ACC112 (cell line): ENCODE data around the gene RBP5.
A peak's percentile ranks its signal among the peaks of the same experiment; 100 is the strongest.

ENCODE experiments used
- H2AFZ ChIP-seq: fragments of 200-600 bp; sonication (generic); one replicate; pipeline ENCODE4 v1.6.0; 2017; ENCODE audit warnings: antibody characterized with exemption, low read length; ENCODE audit not compliant: unreplicated experiment
- H3K27ac ChIP-seq: fragments of 200-600 bp; sonication (generic); 2 replicates; pipeline ENCODE4 v1.5.1; 2014; ENCODE audit warnings: low read depth, mild to moderate bottlenecking, antibody characterized with exemption, low read length, moderate library complexity
- H3K27me3 ChIP-seq: fragments of 200-600 bp; sonication (generic); 2 replicates; pipeline ENCODE4 v1.6.1; 2014; ENCODE audit warnings: mild to moderate bottlenecking, antibody characterized with exemption, low read length, moderate library complexity, mixed read lengths; ENCODE audit not compliant: insufficient read depth
- H3K36me3 ChIP-seq: fragments of 200-600 bp; sonication (generic); 2 replicates; pipeline ENCODE4 v1.6.1; 2016; ENCODE audit warnings: mild to moderate bottlenecking, antibody characterized with exemption, low read length, moderate library complexity, mixed read lengths; ENCODE audit not compliant: insufficient read depth
- H3K4me1 ChIP-seq: fragments of 200-600 bp; sonication (generic); one replicate; pipeline ENCODE4 v1.6.1; 2016; ENCODE audit warnings: low read length, mixed read lengths; ENCODE audit not compliant: insufficient read depth, unreplicated experiment, control insufficient read depth
- H3K4me3 ChIP-seq: fragments of 200-600 bp; sonication (generic); 2 replicates; pipeline ENCODE4 v1.5.1; 2014; ENCODE audit warnings: mild to moderate bottlenecking, low read depth, low read length
- H3K79me2 ChIP-seq: fragments of 200-600 bp; sonication (generic); one replicate; pipeline ENCODE4 v1.6.0; 2016; ENCODE audit warnings: low read length; ENCODE audit not compliant: control insufficient read depth, unreplicated experiment, insufficient read depth

Gene RBP5

DNA sequence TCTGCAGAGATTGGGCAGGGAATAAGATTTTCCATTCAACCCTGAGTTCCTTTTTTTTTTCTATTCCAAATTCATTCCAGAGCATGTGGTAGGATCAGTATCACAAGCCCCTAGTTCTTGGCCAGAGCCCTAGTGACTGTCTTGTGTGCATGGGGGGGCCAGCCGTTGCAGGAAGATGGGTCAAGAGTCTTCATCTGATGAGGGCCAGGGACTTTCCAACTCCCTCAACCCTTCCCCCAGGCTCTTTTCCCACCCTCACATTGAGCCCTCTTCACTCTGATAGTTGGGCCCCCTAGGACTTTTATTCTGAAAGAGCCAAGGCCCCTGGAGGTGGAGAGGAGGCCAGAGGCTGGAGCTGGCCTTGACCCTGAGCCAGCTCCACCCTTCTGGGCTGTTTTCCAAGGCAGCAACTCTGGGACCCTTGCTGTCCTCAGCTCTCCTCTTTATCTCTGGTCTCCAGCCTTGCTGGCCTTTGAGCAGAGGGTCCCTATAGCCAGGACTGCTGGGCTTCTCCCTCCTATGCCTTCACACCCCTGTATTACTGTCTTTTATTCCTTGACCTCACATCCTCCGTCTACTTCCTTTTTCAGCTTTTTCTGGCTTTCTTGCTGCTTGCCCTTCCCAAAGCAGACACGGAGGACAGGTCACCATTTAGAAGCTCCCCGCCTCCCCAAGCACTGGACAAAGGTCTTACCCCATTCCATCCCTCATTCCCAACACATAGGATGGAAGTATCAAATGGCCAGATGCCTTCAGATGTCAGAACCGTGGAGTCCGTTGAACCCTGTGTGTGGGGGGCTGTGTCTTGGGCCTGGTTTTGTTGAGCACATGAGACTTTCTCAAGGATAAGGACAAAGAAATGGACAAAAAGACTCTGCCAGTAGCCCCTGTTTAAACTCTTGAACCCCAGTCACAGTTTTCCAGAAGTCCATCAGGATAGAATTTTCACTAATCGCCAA, 5.6 kb downstream of the RBP5 start:
- H3K4me1 ChIP-seq: no peaks in the 10 kb centered on the region
- H3K27me3 ChIP-seq: no peaks in the 10 kb centered on the region
- no peaks in the 10 kb centered on the region for H3K79me2 ChIP-seq
- no peak overlapping the region for H3K4me3 ChIP-seq
- H2AFZ ChIP-seq: no peak overlapping the region
- H3K36me3 ChIP-seq: no peaks in the 10 kb centered on the region
- H3K27ac ChIP-seq: no peak overlapping the region

DNA sequence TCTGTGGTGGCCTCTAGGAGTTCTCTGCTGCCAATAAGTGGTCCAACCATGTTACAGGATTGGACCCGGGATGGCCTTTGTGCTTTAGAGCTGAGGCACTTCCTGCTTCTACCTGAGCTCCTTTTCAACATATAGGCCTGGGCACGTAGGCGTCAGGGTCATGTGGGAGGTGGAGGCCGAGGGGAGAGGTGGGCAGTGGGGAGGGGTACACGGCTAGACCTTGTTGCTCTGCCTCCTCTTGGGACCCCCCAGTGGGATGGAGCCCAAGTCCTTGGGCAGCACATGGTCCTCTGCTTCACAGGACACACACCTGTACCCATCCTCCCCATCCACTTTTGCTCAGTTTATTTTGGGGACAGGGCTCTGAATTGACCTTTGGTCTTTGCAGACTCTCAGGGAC, 7.4 kb downstream of the RBP5 start:
- Histone ChIP-seq H3K27ac (no peak overlapping the region), H3K36me3 (no peaks in the 10 kb centered on the region), H3K27me3 (no peaks in the 10 kb centered on the region), H3K4me3 (no peak overlapping the region), H2AFZ (no peak overlapping the region), H3K79me2 (no peaks in the 10 kb centered on the region), H3K4me1 (no peaks in the 10 kb centered on the region)

DNA sequence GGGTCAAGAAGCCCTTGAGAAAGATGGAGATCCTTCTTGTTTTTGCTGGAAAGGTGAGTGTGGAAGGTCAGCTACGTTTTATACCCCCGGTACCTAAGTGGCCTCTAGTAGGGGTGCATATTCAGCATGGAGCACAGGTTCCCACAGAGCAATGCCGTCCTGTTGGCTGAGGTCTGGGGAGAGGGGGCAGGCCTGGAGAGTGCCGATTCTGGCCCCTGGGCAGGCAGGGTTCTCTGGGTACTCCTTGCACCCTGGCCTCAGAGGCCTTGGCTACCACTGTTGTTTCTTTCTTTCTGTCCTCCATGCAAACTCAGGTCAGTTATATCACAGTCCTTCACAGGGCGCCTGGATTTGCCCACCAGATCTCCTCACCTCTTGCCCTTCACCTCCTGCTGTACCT, 8.5 kb downstream of the RBP5 start:
- H3K4me3 ChIP-seq: no peak overlapping the region
- H3K79me2 ChIP-seq: no peaks in the 10 kb centered on the region
- no peaks in the 10 kb centered on the region for H3K36me3 ChIP-seq
- no peaks in the 10 kb centered on the region for H3K27me3 ChIP-seq
- no peaks in the 10 kb centered on the region for H3K4me1 ChIP-seq
- no peak overlapping the region for H2AFZ ChIP-seq
- no peak overlapping the region for H3K27ac ChIP-seq

DNA sequence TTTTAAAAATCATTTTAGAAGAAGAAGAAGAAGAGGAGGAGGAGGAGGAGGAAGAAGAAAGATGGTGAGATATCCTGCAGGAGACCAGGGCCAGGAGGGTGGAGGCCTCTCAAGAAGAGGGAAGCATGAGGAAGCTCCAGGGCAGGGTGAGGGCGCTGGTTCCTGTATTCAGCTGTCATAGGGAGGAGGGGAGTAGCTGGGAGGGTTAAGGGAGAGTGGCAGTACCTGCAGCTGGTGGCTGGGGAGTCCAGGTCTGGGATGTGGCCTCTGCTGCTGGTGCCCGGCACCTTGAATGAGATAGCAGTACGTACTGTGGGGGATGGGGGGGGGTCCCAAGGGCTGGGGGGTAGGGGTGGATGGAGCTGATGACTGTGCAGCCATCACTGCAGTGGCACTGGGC, 9.8 kb downstream of the RBP5 start:
- H3K27ac ChIP-seq: no peak overlapping the region
- H3K79me2 ChIP-seq: no peaks in the 10 kb centered on the region
- H3K36me3 ChIP-seq: no peaks in the 10 kb centered on the region
- H3K4me1 ChIP-seq: no peaks in the 10 kb centered on the region
- no peak overlapping the region for H3K4me3 ChIP-seq
- H3K27me3 ChIP-seq: no peaks in the 10 kb centered on the region
- no peak overlapping the region for H2AFZ ChIP-seq

DNA sequence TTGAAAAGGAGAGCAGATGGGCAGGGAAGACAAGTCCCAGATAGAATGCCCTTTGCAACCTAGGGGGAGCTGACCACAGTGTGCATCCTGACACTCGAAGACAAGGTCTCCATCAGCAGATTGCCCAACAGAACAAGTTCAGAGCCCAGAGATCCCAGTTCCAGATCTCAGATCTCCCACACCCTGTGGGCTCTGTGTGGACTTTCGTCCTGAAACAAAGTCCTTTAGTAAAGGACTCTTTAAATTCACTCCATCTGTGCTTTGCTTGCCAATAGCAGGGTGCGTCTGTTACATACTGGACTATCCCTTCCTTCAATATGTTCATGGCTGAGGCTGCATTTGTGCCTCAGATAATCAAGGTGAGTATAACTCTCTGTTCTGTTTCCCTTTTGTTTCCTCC, 11.0 kb downstream of the RBP5 start:
- H3K4me1 ChIP-seq: peaks cover 2% of the 10 kb centered on the region
- no peaks in the 10 kb centered on the region for H3K36me3 ChIP-seq
- no peak overlapping the region for H3K4me3 ChIP-seq
- H3K27ac ChIP-seq: no peak overlapping the region
- H2AFZ ChIP-seq: no peak overlapping the region
- no peaks in the 10 kb centered on the region for H3K27me3 ChIP-seq
- no peaks in the 10 kb centered on the region for H3K79me2 ChIP-seq

DNA sequence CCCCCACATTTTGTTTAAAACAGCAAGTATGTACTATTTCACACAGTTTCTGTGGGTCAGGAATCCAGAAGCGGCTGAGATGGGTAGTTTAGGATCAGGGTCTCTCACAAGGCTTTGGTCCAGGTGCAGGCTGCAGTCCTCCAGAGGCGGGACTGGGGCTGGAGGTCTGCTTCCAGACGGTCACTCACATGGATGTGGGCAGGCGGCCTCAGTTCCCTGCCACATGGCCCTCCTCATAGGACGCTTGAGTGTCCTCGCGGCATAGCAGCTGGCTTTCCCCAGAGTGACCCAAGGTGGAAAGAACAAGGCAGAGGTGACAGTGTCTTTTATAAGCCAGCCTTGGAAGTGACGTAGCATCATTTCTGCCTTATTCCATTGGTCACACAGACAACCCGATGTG, 11.8 kb downstream of the RBP5 start:
- Histone ChIP-seq H3K27me3 (no peaks in the 10 kb centered on the region), H3K4me3 (no peak overlapping the region), H2AFZ (no peak overlapping the region), H3K79me2 (no peaks in the 10 kb centered on the region), H3K36me3 (no peaks in the 10 kb centered on the region), H3K27ac (no peak overlapping the region), H3K4me1 (peaks cover 9% of the 10 kb centered on the region)

DNA sequence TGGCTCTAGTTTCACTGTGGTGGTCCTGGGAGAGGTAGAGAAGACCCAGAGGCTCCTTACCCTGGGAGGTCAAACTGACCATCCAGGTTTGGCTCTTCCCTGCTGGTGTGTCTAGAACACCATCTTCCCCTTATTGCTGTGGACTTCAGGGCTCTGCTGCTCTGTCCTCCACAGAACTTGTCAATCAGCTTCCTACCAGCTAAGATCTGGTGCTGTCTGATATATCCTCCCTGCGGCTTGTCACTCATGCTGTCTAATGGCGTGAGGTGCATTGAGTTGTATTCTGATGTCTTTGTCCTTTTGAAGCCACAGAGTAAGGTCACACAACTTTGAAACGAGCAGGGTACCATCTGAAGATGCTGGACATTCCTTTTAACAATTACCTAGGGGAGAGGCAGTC, 12.5 kb downstream of the RBP5 start:
- peaks cover 9% of the 10 kb centered on the region for H3K4me1 ChIP-seq
- no peak overlapping the region for H3K27ac ChIP-seq
- no peaks in the 10 kb centered on the region for H3K79me2 ChIP-seq
- H3K36me3 ChIP-seq: no peaks in the 10 kb centered on the region
- no peaks in the 10 kb centered on the region for H3K27me3 ChIP-seq
- H3K4me3 ChIP-seq: no peak overlapping the region
- no peak overlapping the region for H2AFZ ChIP-seq

DNA sequence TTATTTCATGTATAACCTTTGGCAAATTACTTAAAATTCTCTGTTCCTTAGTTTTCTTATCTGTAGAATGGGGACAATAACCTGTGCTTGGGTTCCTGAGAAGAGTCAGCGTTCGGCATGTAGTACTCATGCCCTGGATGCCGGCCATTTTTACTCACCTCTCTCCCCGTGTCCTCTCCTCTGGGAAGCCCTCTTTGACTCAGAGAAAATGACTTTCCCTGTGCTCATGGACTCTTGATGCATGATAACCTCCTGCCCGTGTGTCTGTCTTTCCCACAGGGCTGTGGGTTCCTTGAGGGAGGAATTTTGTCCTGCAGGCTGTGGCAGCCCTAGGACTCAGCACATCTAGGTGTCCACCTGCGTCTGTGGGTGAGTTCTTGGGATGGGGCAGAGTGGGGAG, 13.8 kb downstream of the RBP5 start:
- Histone ChIP-seq H3K79me2 (no peaks in the 10 kb centered on the region), H2AFZ (no peak overlapping the region)

DNA sequence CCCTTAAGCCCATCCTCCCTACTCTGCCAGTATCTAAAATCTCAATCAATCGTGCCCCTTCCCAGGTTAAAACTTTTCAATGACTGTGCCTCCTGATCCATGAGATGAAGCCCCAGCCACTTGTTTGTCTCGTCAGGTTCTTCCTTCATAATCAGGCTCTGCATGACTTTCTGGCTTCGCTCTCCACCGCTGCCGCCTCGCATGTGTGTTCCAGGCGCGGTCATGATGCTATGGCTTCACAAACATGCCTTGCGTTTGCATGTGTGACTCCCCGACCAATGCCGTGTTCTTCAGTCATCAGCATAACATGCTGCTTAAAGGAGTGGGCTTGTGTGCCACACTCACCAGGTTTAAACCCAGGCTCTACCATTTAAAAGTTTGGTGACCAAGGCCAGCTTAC, 14.7 kb downstream of the RBP5 start:
- peaks cover 24% of the 10 kb centered on the region for H3K4me1 ChIP-seq
- H3K79me2 ChIP-seq: no peaks in the 10 kb centered on the region
- H3K27ac ChIP-seq: no peak overlapping the region
- no peaks in the 10 kb centered on the region for H3K27me3 ChIP-seq
- no peak overlapping the region for H3K4me3 ChIP-seq
- H3K36me3 ChIP-seq: no peaks in the 10 kb centered on the region
- H2AFZ ChIP-seq: no peak overlapping the region

More for the DNA sequence above, 13.8 kb downstream of the RBP5 start:
- Histone ChIP-seq H3K27ac (no peak overlapping the region), H3K27me3 (no peaks in the 10 kb centered on the region), H3K4me1 (peaks cover 18% of the 10 kb centered on the region), H3K4me3 (no peak overlapping the region), H3K36me3 (no peaks in the 10 kb centered on the region)

DNA sequence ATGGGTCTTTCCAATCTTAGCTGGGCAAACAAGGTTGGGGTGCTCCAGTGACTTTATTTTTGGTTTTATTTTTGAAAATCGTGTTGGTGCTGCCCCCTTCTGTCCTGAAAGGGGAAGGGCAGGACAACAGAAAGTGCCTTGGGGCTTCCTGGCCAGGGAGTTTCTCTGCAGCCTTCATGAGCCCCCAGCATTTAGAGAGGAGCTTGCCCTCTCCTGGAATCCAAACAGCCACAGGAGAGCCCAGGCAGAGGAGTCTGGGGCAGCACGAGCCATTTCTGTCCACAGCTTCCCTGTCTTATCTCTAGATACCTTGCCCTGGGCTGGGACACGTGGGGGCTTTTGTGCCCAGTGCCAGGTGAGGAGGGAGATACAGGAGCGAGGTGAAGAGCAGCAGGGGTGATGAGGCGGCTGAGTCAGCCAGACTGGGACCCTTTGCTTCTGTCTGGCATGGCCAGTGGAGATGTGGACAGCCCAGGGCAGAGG, 15.3 kb downstream of the RBP5 start:
- Histone ChIP-seq H3K79me2 (peaks cover 2% of the 10 kb centered on the region), H3K36me3 (no peaks in the 10 kb centered on the region), H2AFZ (no peak overlapping the region), H3K4me1 (peaks cover 24% of the 10 kb centered on the region), H3K4me3 (no peak overlapping the region), H3K27ac (no peak overlapping the region), H3K27me3 (no peaks in the 10 kb centered on the region)

DNA sequence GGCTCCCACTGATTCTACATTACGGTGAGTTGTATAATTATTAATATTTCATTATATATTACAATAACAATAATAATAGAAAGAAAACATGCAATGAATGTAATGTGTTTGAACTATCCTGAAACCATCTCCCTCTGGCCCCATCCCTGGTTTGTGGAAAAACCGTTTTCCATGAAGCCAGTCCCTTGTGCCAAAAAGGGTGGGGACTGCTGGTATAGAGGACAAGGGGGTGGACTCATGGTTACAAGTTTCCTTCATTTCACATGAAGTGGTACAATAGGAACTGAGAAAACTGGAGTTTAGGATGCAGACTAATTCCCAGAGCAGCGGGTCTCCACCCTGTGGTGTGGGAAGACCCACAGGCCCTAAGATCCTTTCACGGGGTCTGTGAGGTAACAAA, 16.6 kb downstream of the RBP5 start:
- H3K27ac ChIP-seq: no peak overlapping the region
- no peaks in the 10 kb centered on the region for H3K27me3 ChIP-seq
- H3K79me2 ChIP-seq: peaks cover 13% of the 10 kb centered on the region
- peak overlapping the region; percentile 36; the same call in 1 of the 2 replicates for H3K4me3 ChIP-seq
- no peaks in the 10 kb centered on the region for H3K36me3 ChIP-seq
- peaks cover 24% of the 10 kb centered on the region for H3K4me1 ChIP-seq
- H2AFZ ChIP-seq: no peak overlapping the region
